Endothelial cell of umbilical vein (primary cell): ENCODE data around the gene ZFR. TPM values are rescaled to one million over a fixed set of nuclear protein-coding genes. Genes with fewer than 3 reads are reported as not detected.

ENCODE experiments used
- BruUV-seq: library from RNA; stranded (reverse); fragments of 400-500 nt; replicated peaks from 2 replicates; lab custom pipeline; 2021; lab: Mats Ljungman, UMichigan
- CTCF ChIA-PET: fragments of 300-600, 350-600 bp; sonication (Branson Sonifier 250); formaldehyde crosslinking; loops from one replicate; lab custom pipeline; 2021; ENCODE audit warnings: antibody characterized with exemption, inconsistent platforms; lab: Charles Lee
- POLR2A ChIA-PET: fragments of 300-600, 350-600 bp; sonication (Branson Sonifier 250); formaldehyde crosslinking; loops from one replicate; lab custom pipeline; 2021; ENCODE audit warnings: antibody characterized with exemption, inconsistent platforms; lab: Charles Lee
- DNase-seq: peaks from one replicate; pipeline ENCODE4 v3.0.0-alpha.2; 2011; ENCODE audit warnings: low read depth, low spot score
- FAIRE-seq: peaks from 2 replicates; lab custom pipeline; 2011; peaks lifted over from hg19 to GRCh38; lab: Jason Lieb, UNC
- H2AFZ ChIP-seq: 2 replicates; pipeline ENCODE4 v1.6.0; 2012; ENCODE audit warnings: low read depth, low read length, control low read depth, inconsistent platforms
- H3K27ac ChIP-seq: 2 replicates; pipeline ENCODE4 v1.5.1; 2011; ENCODE audit warnings: low read depth, mild to moderate bottlenecking, control low read depth, low read length, moderate library complexity; ENCODE audit not compliant: insufficient read depth
- H3K27me3 ChIP-seq, 2 experiments: 2 replicates each; pipeline versions ENCODE4 v1.6.0 to v1.6.1; 2011; ENCODE audit warnings: low read length in 2 of 2, mixed read lengths in 1 of 2; ENCODE audit not compliant: control insufficient read depth in 2 of 2, insufficient read depth in 2 of 2
- H3K36me3 ChIP-seq, 2 experiments: 2 replicates in 1 of 2; 3 replicates in 1 of 2; pipeline ENCODE4 v1.5.1; 2011; ENCODE audit warnings: low read length in 2 of 2, mild to moderate bottlenecking in 1 of 2, moderate library complexity in 1 of 2; ENCODE audit not compliant: control insufficient read depth in 2 of 2, insufficient read depth in 2 of 2; ENCODE audit errors: extremely low read depth in 1 of 2
- H3K4me1 ChIP-seq: 3 replicates; pipeline ENCODE4 v1.5.1; 2011; ENCODE audit warnings: mild to moderate bottlenecking, low read length; ENCODE audit not compliant: control insufficient read depth, insufficient read depth; ENCODE audit errors: extremely low read depth
- H3K4me2 ChIP-seq: 2 replicates; pipeline ENCODE4 v1.6.1; 2011; ENCODE audit warnings: low read length, control low read depth, mixed read lengths; ENCODE audit not compliant: insufficient read depth
- H3K4me3 ChIP-seq, 3 experiments: fragments of 200-600 bp in 1 of 3; sonication (generic), shearing (Covaris generic) in 1 of 3; replicated peaks in 1 of 3; 2 replicates each; pipeline ENCODE4 v1.5.1; 2011 to 2016; ENCODE audit warnings: control low read depth in 3 of 3, low read length in 3 of 3, mild to moderate bottlenecking in 2 of 3, inconsistent platforms in 1 of 3, low read depth in 1 of 3, moderate library complexity in 1 of 3; ENCODE audit not compliant: insufficient read depth in 1 of 3
- H3K79me2 ChIP-seq: 2 replicates; pipeline ENCODE4 v1.6.0; 2012; ENCODE audit warnings: low read length, inconsistent platforms; ENCODE audit not compliant: control insufficient read depth, insufficient read depth
- H3K9ac ChIP-seq: replicated peaks from 2 replicates; pipeline ENCODE3; 2011; ENCODE audit warnings: low read length, control low read depth; ENCODE audit not compliant: insufficient read depth; ENCODE audit errors: extremely low read depth
- H3K9me1 ChIP-seq: replicated peaks from 3 replicates; pipeline ENCODE4 v1.6.0; 2011; ENCODE audit warnings: mild to moderate bottlenecking, low read length; ENCODE audit not compliant: control insufficient read depth, insufficient read depth; ENCODE audit errors: extremely low read depth
- H3K9me3 ChIP-seq: replicated peaks from 2 replicates; pipeline ENCODE4 v1.5.1; 2012; ENCODE audit warnings: low read length, inconsistent platforms; ENCODE audit not compliant: control insufficient read depth, insufficient read depth
- H4K20me1 ChIP-seq: replicated peaks from 2 replicates; pipeline ENCODE3; 2011; ENCODE audit warnings: mild to moderate bottlenecking, low read length; ENCODE audit not compliant: control insufficient read depth, insufficient read depth; ENCODE audit errors: extremely low read depth
- EZH2 ChIP-seq: IDR thresholded peaks from 2 replicates; pipeline ENCODE4 v1.6.1; 2012; ENCODE audit warnings: borderline replicate concordance, low read depth, mild to moderate bottlenecking, moderate library complexity, low read length, inconsistent platforms; ENCODE audit not compliant: severe bottlenecking
- FOS ChIP-seq: IDR thresholded peaks from 2 replicates; pipeline ENCODE4 v1.6.1; 2011; ENCODE audit warnings: mild to moderate bottlenecking, low read length, moderate library complexity, borderline replicate concordance; ENCODE audit not compliant: insufficient read depth
- GATA2 ChIP-seq: IDR thresholded peaks from 2 replicates; pipeline ENCODE4 v1.7.0; 2011; ENCODE audit warnings: low read depth, mild to moderate bottlenecking, moderate library complexity, mixed read lengths, low read length; ENCODE audit not compliant: insufficient read length, insufficient read depth
- JUN ChIP-seq: IDR thresholded peaks from 2 replicates; pipeline ENCODE4 v1.6.1; 2011; ENCODE audit warnings: borderline replicate concordance, low read depth; ENCODE audit not compliant: insufficient read length, insufficient read depth
- MYC ChIP-seq: IDR thresholded peaks from one replicate; pipeline ENCODE4 v1.6.1; 2011; ENCODE audit warnings: mild to moderate bottlenecking, low read depth, low read length
- POLR2A ChIP-seq: IDR thresholded peaks from 2 replicates; pipeline ENCODE4 v1.6.1; 2012; ENCODE audit warnings: low read depth, mild to moderate bottlenecking, control low read depth, low read length
- POLR2AphosphoS5 ChIP-seq: IDR thresholded peaks from 2 replicates; pipeline ENCODE4 v1.6.1; 2012; ENCODE audit warnings: low read depth, mild to moderate bottlenecking, control low read depth, low read length, moderate library complexity; ENCODE audit not compliant: insufficient read depth
- dilution Hi-C: fragments of 300-500 bp; cut with MboI; formaldehyde crosslinking; loops from one replicate; pipeline ENCODE4 v1.15.0; 2019; ENCODE audit warnings: low sequenced_read_pairs; ENCODE audit not compliant: extremely low pct_ligation_motif_present
- intact Hi-C: fragments of 100-400 bp; cut with micrococcal nuclease; formaldehyde crosslinking; loops from one replicate; pipeline ENCODE4 v1.10.0; 2022
- polyA plus RNA-seq, 4 experiments: library from polyadenylated mRNA; depleted of rRNA in 3 of 4; stranded (reverse) in 3 of 4; unstranded in 1 of 4; fragments of >200 nt; gene quantifications; 2 replicates each; pipeline versions ENCODE4 v1.2.1 to v1.2.3, GENCODE V29; 2011 to 2012; ENCODE audit warnings: missing spikeins in 1 of 4
- total RNA-seq: library from RNA; stranded (reverse); gene quantifications from 2 replicates; pipeline ENCODE4 v1.2.3, GENCODE V29; 2021
- TF ChIP-seq, protein P1 (sequence below): IDR thresholded peaks from 2 replicates; pipeline ENCODE4 v1.6.1; 2011; ENCODE audit not compliant: insufficient read depth, insufficient read length
- TF ChIP-seq, protein P2 (sequence below), 2 donors: IDR thresholded peaks; 1 replicate in 1 of 2; 2 replicates in 1 of 2; pipeline ENCODE4 v1.5.1; 2011; ENCODE audit warnings: low read length in 2 of 2, mild to moderate bottlenecking in 2 of 2, moderate library complexity in 2 of 2, control low read depth in 1 of 2, inconsistent platforms in 1 of 2, low read depth in 1 of 2; ENCODE audit not compliant: insufficient read depth in 1 of 2; ENCODE audit errors: extremely low read depth in 1 of 2

Gene ZFR
- total and polyA plus RNA-seq, 2 donors (not counting 3 experiments of a cell fraction or from before 2014, with no cell fraction given), result 60.1 to 79.4 TPM

DNA sequence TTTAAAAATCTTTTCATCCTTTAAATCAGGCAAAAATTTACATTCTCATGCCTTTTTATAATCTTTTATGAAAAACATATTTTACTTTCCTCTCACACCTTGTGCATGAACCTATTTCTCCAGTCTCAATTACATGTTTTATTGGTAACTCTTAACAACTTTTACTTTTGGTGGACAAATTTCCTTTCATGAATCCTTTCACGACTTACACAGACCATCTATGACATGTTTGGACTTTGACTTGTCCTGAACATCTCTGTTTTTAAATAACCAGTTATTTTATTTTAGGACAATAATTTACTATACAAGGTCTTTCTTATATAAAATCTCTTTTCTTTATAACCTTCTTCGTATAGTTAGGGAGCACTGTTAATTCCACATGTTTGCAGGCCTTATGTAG is 105.3 kb downstream of the ZFR start:
- H3K27me3 ChIP-seq, result no peaks in the 10 kb centered on the region
- H3K9me3 ChIP-seq, result peaks cover 3% of the 10 kb centered on the region
- no peak overlapping the region for H3K4me2 ChIP-seq
- DNase-seq, result no peak
- POLR2A ChIA-PET, result no interaction called here
- H2AFZ ChIP-seq, result no peak overlapping the region
- H3K9me1 ChIP-seq, result no peaks in the 10 kb centered on the region
- H3K4me3 ChIP-seq, result no peak overlapping the region
- H4K20me1 ChIP-seq, result no peaks in the 10 kb centered on the region
- dilution Hi-C loops, result no loop called here
- intact Hi-C loops, result no loop called here
- CTCF ChIA-PET, result interaction anchor here (1.0 to 1.2 kb wide), 2 partner anchors 9 to 10 kb away, joined by 3 to 4 read pairs; no protein-coding TSS in a partner anchor
- H3K4me1 ChIP-seq, result no peaks in the 10 kb centered on the region
- no peak for FAIRE-seq
- no peaks in the 10 kb centered on the region for H3K36me3 ChIP-seq
- H3K27ac ChIP-seq, result no peak overlapping the region
- H3K79me2 ChIP-seq, result no peaks in the 10 kb centered on the region
- TF ChIP-seq FOS (no peak), GATA2 (no peak), EZH2 (no peak), JUN (no peak), POLR2A (no peak), POLR2AphosphoS5 (no peak), MYC (no peak)
- TF ChIP-seq, protein P1, sequence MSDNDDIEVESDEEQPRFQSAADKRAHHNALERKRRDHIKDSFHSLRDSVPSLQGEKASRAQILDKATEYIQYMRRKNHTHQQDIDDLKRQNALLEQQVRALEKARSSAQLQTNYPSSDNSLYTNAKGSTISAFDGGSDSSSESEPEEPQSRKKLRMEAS, result no peak
- TF ChIP-seq, protein P2, sequence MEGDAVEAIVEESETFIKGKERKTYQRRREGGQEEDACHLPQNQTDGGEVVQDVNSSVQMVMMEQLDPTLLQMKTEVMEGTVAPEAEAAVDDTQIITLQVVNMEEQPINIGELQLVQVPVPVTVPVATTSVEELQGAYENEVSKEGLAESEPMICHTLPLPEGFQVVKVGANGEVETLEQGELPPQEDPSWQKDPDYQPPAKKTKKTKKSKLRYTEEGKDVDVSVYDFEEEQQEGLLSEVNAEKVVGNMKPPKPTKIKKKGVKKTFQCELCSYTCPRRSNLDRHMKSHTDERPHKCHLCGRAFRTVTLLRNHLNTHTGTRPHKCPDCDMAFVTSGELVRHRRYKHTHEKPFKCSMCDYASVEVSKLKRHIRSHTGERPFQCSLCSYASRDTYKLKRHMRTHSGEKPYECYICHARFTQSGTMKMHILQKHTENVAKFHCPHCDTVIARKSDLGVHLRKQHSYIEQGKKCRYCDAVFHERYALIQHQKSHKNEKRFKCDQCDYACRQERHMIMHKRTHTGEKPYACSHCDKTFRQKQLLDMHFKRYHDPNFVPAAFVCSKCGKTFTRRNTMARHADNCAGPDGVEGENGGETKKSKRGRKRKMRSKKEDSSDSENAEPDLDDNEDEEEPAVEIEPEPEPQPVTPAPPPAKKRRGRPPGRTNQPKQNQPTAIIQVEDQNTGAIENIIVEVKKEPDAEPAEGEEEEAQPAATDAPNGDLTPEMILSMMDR (IDR thresholded peaks at IDR 0.05; ENCODE audit: extremely low read depth in 1 of 2, insufficient read depth in 1 of 2, low read depth in 1 of 2, low read length in 2 of 2), result no peak
- no peak overlapping the region for H3K9ac ChIP-seq
- BruUV-seq, result no TSS peak
